Muscle of leg (tissue), 11 donors: ENCODE results near the gene NCAPD2. TPM values are rescaled to one million over a fixed set of nuclear protein-coding genes. Genes with fewer than 3 reads are reported as not detected.

ENCODE experiments used
- DNase-seq: peaks from one replicate; pipeline ENCODE4 v3.0.0; 2013
- H3K27ac ChIP-seq: one replicate; pipeline ENCODE4 v1.5.1; 2013; ENCODE audit warnings: mild to moderate bottlenecking, low read length, control low read depth
- H3K27me3 ChIP-seq: one replicate; pipeline ENCODE4 v1.6.1; 2013; ENCODE audit warnings: low read length; ENCODE audit not compliant: control insufficient read depth, insufficient read depth
- H3K36me3 ChIP-seq: one replicate; pipeline ENCODE4 v1.6.1; 2013; ENCODE audit warnings: low read length; ENCODE audit not compliant: control insufficient read depth, insufficient read depth
- H3K4me1 ChIP-seq: one replicate; pipeline ENCODE4 v1.6.1; 2013; ENCODE audit warnings: low read length; ENCODE audit not compliant: control insufficient read depth, insufficient read depth
- H3K4me3 ChIP-seq: one replicate; pipeline ENCODE4 v1.5.1; 2013; ENCODE audit warnings: low read length, control low read depth
- H3K9me3 ChIP-seq: replicated peaks from 2 replicates; pipeline ENCODE4 v1.6.1; 2013; ENCODE audit warnings: low read depth, low read length; ENCODE audit not compliant: control insufficient read depth
- WGBS: methylation state at CpG from one replicate; pipeline ENCODE4 v1.1.5; 2013; ENCODE audit warnings: missing lambda C conversion rate; ENCODE audit not compliant: insufficient coverage; 5-methylcytosine and 5-hydroxymethylcytosine counted together
- polyA plus RNA-seq, 8 donors: library from polyadenylated mRNA; unstranded; fragments of 120-200 nt; gene quantifications; one replicate each; pipeline versions ENCODE4 v1.2.1 to v1.2.3, GENCODE V29; 2013; ENCODE audit warnings: inconsistent platforms in 1 of 8, low replicate concordance in 1 of 8; ENCODE audit not compliant: insufficient read length in 8 of 8, insufficient read depth in 1 of 8
- total RNA-seq: library from RNA; stranded (reverse); fragments of 120-200 nt; gene quantifications from one replicate; pipeline ENCODE4 v1.2.4, GENCODE V29; 2013

Gene NCAPD2
- total and polyA plus RNA-seq, 9 donors, result 24.4 to 52.0 (median 40.2) TPM

DNA sequence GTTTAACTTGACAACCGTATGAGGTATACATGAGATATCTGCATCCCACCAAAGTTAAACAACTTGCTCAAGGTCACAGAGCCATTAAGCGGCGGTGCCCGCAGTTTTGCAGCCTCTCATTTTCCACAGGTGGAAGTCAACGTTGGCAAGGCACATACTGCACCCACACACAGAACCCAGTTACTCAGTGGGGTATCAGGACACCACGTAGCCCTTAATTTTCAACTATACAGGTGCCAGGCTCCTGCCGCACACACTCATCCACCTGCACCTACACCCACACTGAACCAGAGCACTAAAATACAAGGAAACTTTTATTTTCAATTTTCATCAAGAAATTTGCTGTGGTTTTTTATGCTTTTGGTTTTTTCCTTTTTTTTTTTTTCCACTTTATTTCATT lies 75.9 kb downstream of the NCAPD2 start:
- H3K9me3 ChIP-seq, result no peaks in the 10 kb centered on the region
- no peak overlapping the region for H3K4me3 ChIP-seq
- WGBS, result 83% methylated on average over 4 of the region's 7 CpGs
- H3K36me3 ChIP-seq, result peaks cover 70% of the 10 kb centered on the region
- no peak overlapping the region for H3K27ac ChIP-seq
- no peak for DNase-seq
- no peaks in the 10 kb centered on the region for H3K27me3 ChIP-seq
- peaks cover 10% of the 10 kb centered on the region for H3K4me1 ChIP-seq

DNA sequence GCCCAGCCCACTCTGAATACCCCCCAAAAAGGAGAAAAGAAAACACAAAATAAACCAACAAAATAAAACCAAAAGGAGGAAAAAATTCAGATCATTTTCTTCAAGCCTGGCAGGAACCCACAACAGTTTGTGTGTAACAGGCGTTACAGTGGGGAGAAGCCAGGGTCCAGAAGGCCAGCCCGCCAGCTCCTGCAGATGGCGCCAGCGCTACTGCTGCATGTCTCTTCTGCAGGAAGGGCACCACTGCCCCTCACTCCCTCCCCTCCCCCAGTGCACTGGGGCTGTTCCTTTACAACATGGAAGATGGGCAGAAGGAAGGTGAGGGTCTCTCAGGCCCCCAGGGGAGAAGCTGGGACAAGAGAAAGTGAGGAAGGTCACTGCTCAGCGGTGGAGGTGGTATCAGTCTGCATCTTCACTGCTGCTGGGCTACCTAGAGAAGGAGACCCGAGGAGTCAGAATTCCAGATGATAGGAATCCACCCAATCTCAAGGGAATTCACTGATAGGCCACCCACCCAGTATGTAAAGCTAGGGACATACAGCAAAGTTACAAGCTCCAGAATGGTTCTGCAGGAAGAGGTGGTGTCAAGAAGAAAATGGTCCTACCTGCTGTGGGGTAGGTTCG lies 76.5 kb downstream of the NCAPD2 start:
- Histone ChIP-seq H3K4me1 (peaks cover 10% of the 10 kb centered on the region), H3K9me3 (no peaks in the 10 kb centered on the region), H3K27ac (no peak overlapping the region), H3K36me3 (peaks cover 70% of the 10 kb centered on the region), H3K4me3 (no peak overlapping the region), H3K27me3 (no peaks in the 10 kb centered on the region)
- DNase-seq, result no peak
- WGBS, result 88% methylated on average over 2 of the region's 7 CpGs

DNA sequence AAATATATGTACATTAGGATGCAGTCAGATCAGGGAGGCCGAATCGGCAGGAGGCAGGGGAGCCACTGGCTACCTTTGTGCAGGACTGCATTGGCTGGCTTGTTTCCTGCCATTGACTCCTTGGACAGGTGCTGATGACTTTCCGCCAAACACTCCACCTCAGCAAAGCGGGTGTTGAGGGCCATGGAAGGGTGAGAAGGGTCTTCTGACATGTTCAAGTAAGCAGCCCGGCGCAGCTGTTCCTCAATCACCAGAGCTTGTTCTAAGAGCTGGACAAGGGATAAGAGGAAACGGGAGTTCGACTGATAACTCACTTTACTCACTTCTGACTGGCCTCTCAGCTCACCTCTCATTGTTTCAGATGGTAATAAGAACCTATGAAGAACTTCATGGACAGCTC lies 79.1 kb downstream of the NCAPD2 start:
- Histone ChIP-seq H3K27ac (peak overlapping the region; percentile 55), H3K27me3 (no peaks in the 10 kb centered on the region), H3K9me3 (no peaks in the 10 kb centered on the region), H3K4me3 (no peak overlapping the region), H3K36me3 (peaks cover 83% of the 10 kb centered on the region), H3K4me1 (peaks cover 5% of the 10 kb centered on the region)
- WGBS, result no CpG with 5 or more reads among the region's 8 CpGs
- no peak for DNase-seq

DNA sequence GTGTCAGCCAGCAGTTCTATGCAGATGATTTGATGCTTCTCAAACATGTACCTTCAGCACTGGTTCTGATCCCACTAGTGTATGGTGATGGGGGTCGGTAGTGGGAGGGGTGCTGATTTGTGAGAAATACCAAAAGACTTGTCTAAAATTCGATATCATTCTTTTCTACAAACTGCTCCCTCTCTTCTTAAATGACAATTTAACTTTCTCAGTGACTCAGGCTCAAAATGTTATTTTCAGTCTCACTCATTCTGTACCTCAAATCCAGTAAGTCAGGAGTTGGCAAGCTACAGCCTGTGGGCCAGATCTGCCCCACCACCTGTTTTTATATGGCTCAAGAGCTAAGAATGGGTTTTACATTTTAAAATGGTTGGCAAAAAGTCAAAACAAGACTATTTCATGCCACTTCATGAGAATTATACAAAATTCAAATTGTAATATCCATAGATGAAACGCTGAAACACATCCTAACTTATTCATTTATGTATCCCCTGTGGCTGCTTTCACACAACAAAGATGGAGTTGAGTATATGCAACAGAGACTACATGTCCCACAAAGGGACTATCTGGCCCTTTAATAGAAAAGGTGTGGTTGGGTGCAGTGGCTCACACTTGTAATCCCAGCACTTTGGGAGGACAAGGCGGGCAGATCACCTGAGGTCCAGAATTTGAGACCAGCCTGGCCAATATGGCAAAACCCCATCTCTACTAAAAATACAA lies 80.8 kb downstream of the NCAPD2 start:
- no peak for DNase-seq
- Histone ChIP-seq H3K9me3 (no peaks in the 10 kb centered on the region), H3K4me1 (no peaks in the 10 kb centered on the region), H3K27ac (no peak overlapping the region), H3K4me3 (no peak overlapping the region), H3K27me3 (no peaks in the 10 kb centered on the region), H3K36me3 (peaks cover 87% of the 10 kb centered on the region)
- no CpG with 5 or more reads among the region's 4 CpGs for WGBS

DNA sequence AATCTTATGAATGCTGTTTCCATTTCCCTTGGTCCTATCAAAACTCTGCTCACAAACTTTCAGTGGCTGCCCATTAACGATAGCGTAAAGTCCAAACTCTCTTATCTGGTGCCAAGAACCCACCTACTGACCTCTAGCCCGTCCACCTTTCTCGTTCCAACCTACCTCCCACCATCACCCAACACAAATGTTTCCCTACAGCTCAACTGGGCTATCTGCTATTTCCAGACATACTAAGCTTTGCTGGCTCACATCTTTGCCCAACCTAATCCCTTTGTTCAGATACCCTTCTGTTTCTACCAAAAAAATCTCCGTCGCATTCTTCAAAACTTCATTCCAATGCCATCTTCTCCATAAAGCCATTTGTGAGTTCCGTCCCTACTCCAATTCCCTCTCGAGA lies 81.7 kb downstream of the NCAPD2 start:
- no peak overlapping the region for H3K4me3 ChIP-seq
- no peaks in the 10 kb centered on the region for H3K9me3 ChIP-seq
- no peak overlapping the region for H3K27ac ChIP-seq
- peaks cover 84% of the 10 kb centered on the region for H3K36me3 ChIP-seq
- DNase-seq, result no peak
- 92% methylated on average over 8 of the region's 8 CpGs for WGBS
- H3K4me1 ChIP-seq, result no peaks in the 10 kb centered on the region
- no peaks in the 10 kb centered on the region for H3K27me3 ChIP-seq

Other genes with a start within 250 kb of the NCAPD2 start
- 0.58 TPM for gene PLEKHG6, start 183.4 kb upstream of the NCAPD2 start, total RNA-seq
- gene PLEKHG6, start 183.4 kb upstream of the NCAPD2 start, polyA plus RNA-seq, result 1 to 10 TPM in 6 of 8 donors, under 1 TPM in 2; 0.26 to 6.0 (median 1.4) TPM
- 38.5 TPM for gene TNFRSF1A, start 152.0 kb upstream of the NCAPD2 start, total RNA-seq
- gene TNFRSF1A, start 152.0 kb upstream of the NCAPD2 start, polyA plus RNA-seq, result 10 to 100 TPM; 55.0 to 92.0 (median 66.4) TPM
- not detected for gene SCNN1A, start 118.5 kb upstream of the NCAPD2 start, total RNA-seq
- gene SCNN1A, start 118.5 kb upstream of the NCAPD2 start, polyA plus RNA-seq, result 1 to 10 TPM in 1 of 8 donors, under 1 TPM in 6, not detected in 1; 0.17 to 4.1 (median 0.24) TPM
- 32.9 TPM for gene LTBR, start 109.9 kb upstream of the NCAPD2 start, total RNA-seq
- gene LTBR, start 109.9 kb upstream of the NCAPD2 start, polyA plus RNA-seq, result 10 to 100 TPM; 34.8 to 48.2 (median 40.2) TPM
- gene CD27, start 49.1 kb upstream of the NCAPD2 start, total RNA-seq, result 0.27 TPM
- 1 to 10 TPM in 3 of 8 donors, under 1 TPM in 5; 0.43 to 1.6 (median 0.53) TPM for gene CD27, start 49.1 kb upstream of the NCAPD2 start, polyA plus RNA-seq
- gene TAPBPL, start 42.1 kb upstream of the NCAPD2 start, total RNA-seq, result 10.5 TPM
- gene TAPBPL, start 42.1 kb upstream of the NCAPD2 start, polyA plus RNA-seq, result 10 to 100 TPM in 1 of 8 donors, 1 to 10 TPM in 7; 7.3 to 10.2 (median 9.0) TPM
- gene VAMP1, start 23.4 kb upstream of the NCAPD2 start, total RNA-seq, result 4.6 TPM
- gene VAMP1, start 23.4 kb upstream of the NCAPD2 start, polyA plus RNA-seq, result 10 to 100 TPM in 4 of 8 donors, 1 to 10 TPM in 4; 6.2 to 16.2 (median 9.7) TPM
- gene MRPL51, start 840 bp upstream of the NCAPD2 start, total RNA-seq, result 179 TPM
- 100 to 1,000 TPM; 131 to 171 (median 143) TPM for gene MRPL51, start 840 bp upstream of the NCAPD2 start, polyA plus RNA-seq
- 4,312 TPM for gene GAPDH, start 40.4 kb downstream of the NCAPD2 start, total RNA-seq
- gene GAPDH, start 40.4 kb downstream of the NCAPD2 start, polyA plus RNA-seq, result 1,000 to 10,000 TPM; 2,917 to 5,100 (median 3,934) TPM
- gene IFFO1, start 61.9 kb downstream of the NCAPD2 start, total RNA-seq, result 20.1 TPM
- 10 to 100 TPM; 26.2 to 40.4 (median 34.7) TPM for gene IFFO1, start 61.9 kb downstream of the NCAPD2 start, polyA plus RNA-seq
- 23.1 TPM for gene NOP2, start 74.2 kb downstream of the NCAPD2 start, total RNA-seq
- 10 to 100 TPM; 19.2 to 33.1 (median 26.1) TPM for gene NOP2, start 74.2 kb downstream of the NCAPD2 start, polyA plus RNA-seq
- gene CHD4, start 113.3 kb downstream of the NCAPD2 start, total RNA-seq, result 142 TPM
- gene CHD4, start 113.3 kb downstream of the NCAPD2 start, polyA plus RNA-seq, result 100 to 1,000 TPM; 138 to 193 (median 174) TPM
- gene LPAR5, start 141.9 kb downstream of the NCAPD2 start, total RNA-seq, result 0.58 TPM
- 1 to 10 TPM; 1.0 to 2.9 (median 1.6) TPM for gene LPAR5, start 141.9 kb downstream of the NCAPD2 start, polyA plus RNA-seq
- gene ACRBP, start 153.3 kb downstream of the NCAPD2 start, total RNA-seq, result 1.4 TPM
- gene ACRBP, start 153.3 kb downstream of the NCAPD2 start, polyA plus RNA-seq, result 1 to 10 TPM; 1.7 to 4.3 (median 2.3) TPM
- gene ING4, start 169.0 kb downstream of the NCAPD2 start, total RNA-seq, result 59.5 TPM
- 10 to 100 TPM; 45.9 to 59.9 (median 54.3) TPM for gene ING4, start 169.0 kb downstream of the NCAPD2 start, polyA plus RNA-seq
- 18.2 TPM for gene ZNF384, start 195.3 kb downstream of the NCAPD2 start, total RNA-seq
- 10 to 100 TPM; 36.9 to 57.9 (median 49.7) TPM for gene ZNF384, start 195.3 kb downstream of the NCAPD2 start, polyA plus RNA-seq
- gene PIANP, start 206.7 kb downstream of the NCAPD2 start, total RNA-seq, result 0.49 TPM
- gene PIANP, start 206.7 kb downstream of the NCAPD2 start, polyA plus RNA-seq, result 1 to 10 TPM; 2.4 to 8.4 (median 5.6) TPM
- 53.6 TPM for gene COPS7A, start 229.9 kb downstream of the NCAPD2 start, total RNA-seq
- gene COPS7A, start 229.9 kb downstream of the NCAPD2 start, polyA plus RNA-seq, result 10 to 100 TPM; 59.0 to 68.7 (median 64.7) TPM